Myocyte (in vitro differentiated cells): Measurements from ENCODE around the gene TCERG1L. TPM values are rescaled to one million over a fixed set of nuclear protein-coding genes. Genes with fewer than 3 reads are reported as not detected.
"Not testable (repeated sequence)": the region's sequence is repeated elsewhere in the genome, so short reads cannot be mapped to it uniquely, and the experiment has no call there.

Experiments
- DNase-seq: peaks from one replicate; pipeline ENCODE4 v3.0.0-alpha.2; 2012; ENCODE audit warnings: low read depth
- total RNA-seq: library from RNA; depleted of rRNA; stranded (reverse); fragments of >200 nt; gene quantifications from 2 replicates; pipeline ENCODE4 v1.2.3, GENCODE V29; 2014

Gene TCERG1L
- total RNA-seq, 1 donor from 2014 or later, result not detected

DNA sequence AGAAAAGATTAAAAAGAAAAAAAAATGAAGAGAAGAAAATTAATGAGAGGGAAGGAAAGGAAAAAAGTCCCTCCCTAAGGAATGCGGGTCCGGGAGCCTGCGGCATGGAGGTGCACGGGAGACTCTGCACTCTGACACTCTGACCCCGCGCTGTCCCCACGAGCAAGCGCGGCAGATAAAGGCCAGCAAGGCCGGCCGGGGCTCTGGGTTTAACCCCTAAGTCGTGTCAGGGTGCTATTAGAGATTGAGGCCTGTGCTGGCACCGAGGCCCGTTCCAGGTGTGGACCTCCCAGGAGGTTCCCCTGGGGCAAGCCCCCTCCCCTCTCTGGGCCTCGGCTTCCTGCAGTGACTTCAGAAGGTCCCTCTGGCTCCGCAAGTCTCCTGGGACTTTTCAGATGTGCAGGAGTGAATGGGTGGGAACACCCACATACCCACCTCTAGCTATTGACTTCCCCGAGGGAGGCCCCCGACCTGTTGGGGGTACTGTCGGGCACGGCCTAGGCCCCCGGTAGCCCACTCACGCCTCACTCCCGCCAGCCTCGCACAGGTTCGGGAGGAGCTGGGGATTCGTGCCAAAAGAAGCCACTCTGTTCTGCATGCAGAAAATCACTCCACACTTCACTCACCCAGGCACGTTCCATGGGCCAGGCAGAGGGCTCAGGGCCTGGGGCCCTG is 164.1 kb downstream of the TCERG1L start:
- DNase-seq, result no peak

DNA sequence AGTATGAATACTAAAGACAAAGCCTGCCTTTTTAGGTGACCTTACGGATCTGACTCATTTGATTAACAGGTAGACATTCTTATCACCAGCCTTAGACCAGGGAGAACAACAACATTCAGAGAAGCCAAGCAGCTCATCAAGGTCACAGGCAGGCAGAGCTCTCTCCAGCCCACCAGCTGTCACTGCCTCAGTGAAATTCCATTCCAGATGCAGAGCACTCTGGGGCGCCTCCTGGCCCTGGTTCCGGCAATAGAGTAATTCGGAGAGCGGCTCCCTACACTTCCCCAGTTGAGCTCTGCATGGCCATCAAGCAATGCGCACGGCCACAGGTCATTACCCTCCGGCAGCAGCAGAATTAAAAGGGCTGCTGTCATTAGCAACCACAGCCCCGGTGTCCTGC is 164.7 kb downstream of the TCERG1L start:
- DNase-seq, result no peak

DNA sequence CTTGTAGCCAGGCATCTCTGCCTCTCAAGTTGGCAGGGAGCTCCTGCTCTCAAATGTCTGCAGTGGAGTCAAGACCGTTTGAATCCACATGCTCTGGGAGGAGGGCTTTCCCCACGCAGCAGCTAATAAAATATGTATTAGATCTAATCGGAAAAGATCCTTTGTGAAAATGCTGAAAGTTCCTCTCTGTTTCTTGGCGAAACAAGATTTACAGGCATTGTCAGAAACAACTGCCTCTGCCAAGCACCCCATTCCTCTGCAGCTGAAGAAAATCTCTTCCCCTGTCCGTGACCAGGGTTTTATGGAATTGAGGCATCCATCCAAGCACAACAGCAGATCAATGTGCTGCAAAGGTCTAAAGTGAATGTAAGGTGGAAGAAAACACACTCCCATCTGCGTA is 165.8 kb downstream of the TCERG1L start:
- no peak for DNase-seq

DNA sequence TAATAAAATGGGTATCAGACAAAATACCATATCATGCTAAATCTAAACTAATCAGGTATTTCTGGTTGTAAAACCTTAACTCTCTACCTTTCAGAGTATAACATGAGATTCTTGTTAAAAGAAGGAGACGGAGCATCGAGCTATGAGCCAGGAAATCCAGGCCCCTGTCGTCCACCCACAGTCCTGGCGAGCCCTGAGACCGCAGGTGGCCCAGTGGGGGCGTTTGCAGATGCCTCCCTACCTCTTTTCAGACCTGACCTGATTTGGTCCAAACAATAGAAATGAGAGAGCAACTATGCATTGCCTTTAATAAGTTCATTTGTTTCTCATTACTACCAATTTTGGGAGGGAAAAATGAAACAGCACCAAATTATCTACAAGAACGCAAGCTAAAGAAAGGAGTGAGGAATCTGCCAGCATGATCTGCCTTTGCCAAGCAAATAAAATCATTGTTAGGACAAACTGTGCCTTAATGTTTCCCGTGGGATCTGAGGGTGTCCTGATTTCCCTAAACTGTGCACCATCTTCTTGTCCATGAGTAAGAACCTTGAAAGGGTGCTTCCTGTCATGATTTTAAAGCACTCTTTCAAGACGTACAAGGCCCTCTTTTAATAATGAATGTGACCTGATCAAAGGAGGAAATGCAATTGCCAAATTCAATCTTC is 166.7 kb downstream of the TCERG1L start:
- no peak for DNase-seq

DNA sequence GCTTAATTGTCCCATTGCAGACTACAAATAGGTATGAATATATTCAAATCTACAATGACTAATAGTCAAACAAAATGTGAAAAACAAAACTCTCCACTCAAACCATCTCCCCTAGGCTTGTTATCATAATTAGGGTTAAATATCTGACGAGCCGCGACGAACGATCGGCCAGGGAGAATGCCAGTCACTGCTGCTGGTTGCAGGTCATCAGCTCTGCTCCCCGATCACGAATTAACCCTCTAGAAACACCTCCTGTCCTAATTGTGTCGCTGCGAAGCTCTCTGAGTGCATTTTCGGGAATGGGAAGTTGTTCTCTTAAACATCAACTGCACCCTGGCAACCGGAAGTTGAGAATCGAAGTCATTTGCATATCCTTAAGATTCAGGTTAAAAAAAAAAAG is 167.3 kb downstream of the TCERG1L start:
- DNase-seq, result no peak

DNA sequence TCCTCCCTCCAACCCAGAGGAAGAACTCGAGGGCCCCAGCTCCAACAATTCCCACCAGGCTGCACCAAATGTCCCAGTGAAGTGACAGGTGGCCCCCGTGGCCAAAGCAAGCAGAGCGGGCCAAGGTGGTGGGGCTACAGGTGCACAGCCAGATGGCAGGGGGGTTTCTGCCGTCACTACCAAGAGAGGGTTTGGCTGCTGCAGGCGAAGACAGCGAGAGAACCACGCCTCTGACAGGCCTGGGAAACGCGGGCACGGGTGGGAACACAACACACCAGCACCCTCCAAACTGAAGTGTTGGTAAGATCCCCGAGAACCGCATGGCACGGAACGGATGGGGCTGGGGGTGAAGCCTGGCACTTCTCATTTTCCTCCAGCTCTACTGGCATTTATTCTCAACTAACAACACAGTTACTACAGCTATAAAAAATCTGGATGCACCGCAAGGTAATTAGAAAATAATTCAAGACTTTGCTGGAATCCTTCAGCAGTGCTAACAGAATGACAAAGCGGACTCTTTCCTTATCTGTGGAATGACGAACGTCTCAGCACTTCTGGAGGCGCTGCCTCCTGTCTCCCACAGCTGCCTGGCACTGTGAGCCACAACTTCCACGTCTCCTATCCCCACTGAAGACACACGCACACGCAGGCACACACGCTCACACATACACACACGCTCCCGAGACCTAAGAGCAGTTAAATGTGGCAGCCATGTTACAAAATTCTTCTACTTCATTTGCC is 167.9 kb downstream of the TCERG1L start:
- DNase-seq, result no peak

DNA sequence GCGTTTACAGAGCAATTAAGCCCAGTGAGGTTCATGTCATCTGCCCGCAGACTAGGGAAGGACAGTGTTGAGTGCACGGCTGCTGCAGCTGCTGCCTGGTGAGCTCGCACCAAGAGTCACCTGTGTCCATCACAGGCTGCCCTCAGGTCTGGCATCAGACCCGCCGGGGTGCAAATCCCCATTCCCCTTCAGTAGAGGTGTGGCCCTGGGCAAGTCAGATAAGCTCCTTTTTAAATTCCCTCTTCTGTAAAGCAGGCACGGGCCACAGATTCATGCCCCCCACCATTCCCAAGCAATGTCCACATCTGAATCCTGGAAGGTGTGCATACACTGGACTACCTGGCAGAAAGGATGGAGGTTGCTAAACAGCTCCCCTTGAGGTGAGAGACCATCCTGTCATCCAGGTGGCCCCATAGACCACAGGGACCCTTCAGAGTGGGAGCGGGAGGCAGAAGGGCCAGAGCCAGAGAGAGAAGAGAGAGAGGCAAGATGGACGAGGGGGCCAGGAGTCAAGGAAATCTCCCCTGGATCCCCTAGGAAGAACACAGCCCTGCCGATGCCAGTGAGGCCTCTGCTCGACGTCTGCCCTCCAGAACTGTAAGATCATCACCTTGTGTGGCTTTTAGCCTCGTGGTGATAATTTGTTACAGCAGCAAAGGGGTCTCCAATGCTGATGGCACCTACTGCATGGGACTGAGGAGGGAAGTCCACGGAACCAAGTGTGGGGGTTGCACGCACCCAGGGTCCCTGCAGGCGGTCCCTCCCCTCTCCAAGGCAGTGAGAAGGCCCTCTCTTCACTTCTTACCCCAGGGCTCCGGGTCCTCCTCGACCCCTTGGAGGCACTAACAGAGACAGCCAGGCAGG is 168.8 kb downstream of the TCERG1L start:
- DNase-seq, result no peak

DNA sequence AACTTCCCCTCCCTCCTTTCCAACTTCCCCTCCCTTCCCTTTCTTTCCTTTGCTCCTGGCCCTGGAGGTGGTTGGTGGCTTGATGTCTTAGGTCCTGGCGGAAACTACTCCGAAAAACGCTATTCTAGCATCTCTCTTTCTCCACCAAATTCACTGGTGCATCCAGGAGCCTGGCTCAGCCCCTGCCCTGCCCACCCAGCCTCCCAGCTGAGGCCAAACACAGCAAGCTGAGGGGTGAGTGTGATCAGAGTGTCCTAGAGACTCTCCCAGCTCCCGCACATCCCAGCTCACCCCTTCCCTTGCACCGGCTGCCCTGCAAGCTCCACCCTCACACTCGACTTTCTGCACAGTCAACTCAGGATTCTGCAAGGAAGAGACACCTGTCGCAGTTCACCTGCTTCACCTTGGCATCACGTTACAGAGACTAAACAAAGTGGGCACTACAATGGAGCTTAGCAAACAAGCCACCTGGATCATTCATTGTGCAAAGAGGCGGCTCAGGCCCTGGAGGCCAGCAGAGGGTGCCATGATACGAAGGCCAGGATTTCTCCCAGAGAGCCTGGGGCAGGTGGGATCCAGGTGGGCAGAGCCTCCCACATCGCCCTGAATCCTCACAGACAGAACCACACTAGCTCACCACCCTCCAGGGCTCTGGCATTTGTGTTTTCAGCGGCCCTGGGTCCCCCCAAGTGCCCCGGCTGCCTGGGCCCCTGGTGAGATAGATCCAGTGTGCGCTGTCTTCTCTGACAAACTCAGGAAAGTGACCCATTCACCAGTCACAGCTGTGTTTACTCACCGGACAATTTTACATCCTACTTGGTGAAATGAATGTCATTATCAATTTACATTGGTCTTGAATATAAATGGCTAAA is 169.6 kb downstream of the TCERG1L start:
- DNase-seq, result no peak

DNA sequence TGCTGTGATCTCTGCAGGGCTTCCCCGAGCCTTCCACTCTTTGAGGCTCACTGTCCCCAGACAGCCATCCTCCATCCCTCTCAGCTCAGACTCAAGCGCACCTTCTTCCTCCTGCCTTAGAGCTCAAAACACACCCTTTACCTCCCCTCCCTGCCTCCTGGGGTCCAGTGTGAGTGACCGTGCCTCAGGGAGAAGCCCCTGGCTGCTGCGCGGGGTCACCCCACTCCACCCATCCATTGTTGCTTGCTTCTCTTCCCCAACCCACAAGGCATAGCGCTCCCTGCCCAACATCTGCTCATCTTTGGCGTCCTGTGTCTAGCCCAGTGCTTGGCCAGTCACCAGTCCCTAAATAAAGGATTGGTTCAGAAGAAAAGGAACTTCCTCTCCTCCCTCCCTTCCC is 170.3 kb downstream of the TCERG1L start:
- DNase-seq, result no peak

DNA sequence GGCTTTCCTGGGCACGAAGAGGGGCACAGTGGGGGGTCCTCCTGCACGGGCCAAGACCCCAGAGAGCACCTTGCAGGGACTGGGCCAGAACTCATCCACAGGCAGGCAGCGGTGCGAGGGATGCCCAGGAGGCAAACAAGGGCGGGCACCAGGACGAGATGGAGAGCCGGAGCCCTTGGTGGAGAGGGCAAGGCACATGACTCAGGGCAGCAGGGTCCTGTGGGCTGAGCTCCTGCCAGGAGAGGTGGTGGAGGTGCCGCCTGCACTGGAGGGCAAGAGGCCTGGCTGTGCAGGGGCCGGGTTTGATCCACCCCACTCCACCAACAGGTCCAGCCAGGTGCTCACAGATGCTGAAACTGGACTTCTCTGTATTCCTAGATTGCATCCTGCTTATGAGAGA is 170.9 kb downstream of the TCERG1L start:
- DNase-seq, result no peak

DNA sequence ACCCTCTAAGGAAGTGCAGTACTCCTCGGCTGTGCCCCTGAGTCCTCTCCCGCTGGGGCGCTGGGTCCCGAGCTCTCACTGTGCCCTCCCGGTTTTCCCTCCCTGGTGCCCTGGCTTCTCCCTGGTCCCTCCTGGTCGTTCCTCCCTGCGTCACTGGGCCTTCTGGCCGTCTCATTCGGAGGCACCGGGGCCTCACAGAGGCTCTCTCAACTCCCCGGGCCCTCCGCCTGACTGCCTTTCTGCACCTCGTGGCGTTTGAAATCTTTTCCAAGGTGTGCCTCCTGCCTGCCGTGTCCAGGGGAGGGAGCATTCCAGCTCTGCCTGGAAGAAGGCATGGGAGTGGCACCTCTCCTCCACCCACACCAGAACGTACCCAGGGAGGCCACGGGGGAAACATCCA is 174.3 kb downstream of the TCERG1L start:
- DNase-seq, result no peak

DNA sequence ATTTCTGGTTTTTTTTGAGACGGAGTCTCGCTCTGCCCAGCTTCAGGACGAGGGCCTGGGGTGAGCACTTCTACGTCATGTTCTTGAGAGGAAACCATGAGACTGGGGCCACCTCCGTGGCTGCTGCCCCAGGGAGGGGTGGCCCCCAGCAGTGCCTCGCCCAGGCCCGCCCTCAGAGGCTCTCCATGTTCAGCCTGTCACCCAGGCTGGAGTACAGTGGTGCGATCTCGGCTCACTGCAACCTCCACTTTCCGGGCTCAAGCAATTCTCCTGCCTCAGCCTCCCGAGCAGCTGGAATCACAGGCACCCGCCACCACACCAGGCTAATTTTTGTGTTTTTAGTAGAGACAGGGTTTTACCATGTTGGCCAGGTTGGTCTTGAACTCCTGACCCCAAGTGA is 175.2 kb downstream of the TCERG1L start:
- DNase-seq, result not testable (repeated sequence)

DNA sequence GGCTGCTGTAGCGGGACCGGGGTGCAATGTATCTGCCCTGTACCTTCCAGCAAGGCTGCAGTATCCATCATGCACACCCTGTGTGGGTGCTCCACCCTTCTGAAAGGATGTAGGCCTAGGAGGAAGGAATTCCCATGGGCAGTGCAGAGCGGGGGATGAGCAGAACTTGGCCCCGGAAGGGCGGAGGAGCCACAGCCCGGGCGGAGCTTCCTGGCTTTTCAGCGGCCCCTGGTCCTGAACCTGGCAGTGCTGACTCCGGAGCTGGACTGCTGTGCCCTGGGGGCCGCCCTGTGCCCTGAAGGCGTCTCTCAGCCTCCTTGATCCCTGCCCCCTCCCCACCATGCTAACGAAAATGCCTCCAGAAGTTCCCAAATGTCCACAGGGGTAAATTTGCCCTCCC is 175.8 kb downstream of the TCERG1L start:
- DNase-seq, result no peak

DNA sequence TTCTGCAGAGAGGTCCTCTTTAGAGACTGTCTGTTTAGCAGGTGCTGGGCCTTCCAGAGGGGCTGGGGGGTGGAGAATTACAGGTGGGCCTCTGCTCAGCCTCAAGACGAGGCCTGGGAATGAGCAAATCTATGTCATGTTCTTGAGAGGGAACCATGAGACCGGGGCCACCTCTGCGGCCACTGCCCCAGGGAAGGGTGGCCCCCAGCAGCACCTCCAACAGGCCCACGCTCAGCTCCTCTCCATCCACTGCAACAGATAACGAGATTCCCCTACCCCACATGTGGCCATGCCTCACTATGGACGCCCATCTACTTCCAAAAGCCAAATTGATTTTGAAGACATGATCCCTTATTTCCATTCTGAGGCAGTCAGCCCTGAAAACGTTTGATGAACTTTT is 176.9 kb downstream of the TCERG1L start:
- DNase-seq, result no peak

DNA sequence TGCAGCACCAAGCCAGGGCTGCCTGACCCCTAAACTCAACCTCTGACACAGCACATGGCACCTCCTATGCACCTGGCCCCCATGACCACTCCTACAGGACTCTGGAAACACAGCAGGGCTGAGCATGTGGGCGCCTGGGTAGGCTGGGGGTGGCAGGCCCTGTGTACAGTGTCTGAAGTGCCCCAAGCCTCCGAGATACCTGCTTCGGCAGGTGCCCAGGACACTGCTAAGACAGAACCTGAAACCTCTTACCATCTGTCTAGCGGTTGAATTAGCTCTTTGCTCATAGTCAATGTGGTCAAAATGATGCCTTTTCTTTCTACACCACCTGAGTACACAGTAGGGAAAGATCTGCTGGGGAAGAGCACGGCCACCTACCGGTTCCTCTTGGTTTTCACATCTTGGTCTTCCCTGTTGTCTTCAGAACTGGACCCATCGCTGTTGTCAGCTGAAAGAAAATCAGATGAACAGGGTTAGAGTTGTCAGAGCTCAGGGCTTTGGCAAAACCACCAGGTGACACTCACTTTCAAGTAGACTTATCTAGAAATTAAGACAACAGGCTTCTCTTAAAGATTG is 177.4 kb downstream of the TCERG1L start:
- no peak for DNase-seq

DNA sequence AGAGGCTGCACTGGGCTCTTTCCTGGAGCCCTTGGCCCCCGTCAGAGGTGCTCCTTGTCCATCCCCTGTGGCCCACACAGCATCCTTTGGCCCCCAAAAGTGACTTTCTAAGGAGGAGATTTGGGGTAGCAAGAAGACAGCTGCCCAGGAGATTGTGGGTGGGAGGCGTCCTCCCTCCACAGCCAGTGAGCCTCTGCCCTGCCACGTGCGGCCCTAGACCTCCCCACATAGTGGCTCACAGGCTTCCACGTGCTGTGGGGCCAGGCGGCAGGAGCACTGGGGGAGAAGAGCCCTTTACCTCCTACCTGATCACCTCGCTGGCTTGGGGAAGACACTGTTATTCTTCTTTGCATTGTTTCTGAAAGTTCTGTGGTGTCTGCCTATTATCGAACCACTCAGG is 178.8 kb downstream of the TCERG1L start:
- no peak for DNase-seq

DNA sequence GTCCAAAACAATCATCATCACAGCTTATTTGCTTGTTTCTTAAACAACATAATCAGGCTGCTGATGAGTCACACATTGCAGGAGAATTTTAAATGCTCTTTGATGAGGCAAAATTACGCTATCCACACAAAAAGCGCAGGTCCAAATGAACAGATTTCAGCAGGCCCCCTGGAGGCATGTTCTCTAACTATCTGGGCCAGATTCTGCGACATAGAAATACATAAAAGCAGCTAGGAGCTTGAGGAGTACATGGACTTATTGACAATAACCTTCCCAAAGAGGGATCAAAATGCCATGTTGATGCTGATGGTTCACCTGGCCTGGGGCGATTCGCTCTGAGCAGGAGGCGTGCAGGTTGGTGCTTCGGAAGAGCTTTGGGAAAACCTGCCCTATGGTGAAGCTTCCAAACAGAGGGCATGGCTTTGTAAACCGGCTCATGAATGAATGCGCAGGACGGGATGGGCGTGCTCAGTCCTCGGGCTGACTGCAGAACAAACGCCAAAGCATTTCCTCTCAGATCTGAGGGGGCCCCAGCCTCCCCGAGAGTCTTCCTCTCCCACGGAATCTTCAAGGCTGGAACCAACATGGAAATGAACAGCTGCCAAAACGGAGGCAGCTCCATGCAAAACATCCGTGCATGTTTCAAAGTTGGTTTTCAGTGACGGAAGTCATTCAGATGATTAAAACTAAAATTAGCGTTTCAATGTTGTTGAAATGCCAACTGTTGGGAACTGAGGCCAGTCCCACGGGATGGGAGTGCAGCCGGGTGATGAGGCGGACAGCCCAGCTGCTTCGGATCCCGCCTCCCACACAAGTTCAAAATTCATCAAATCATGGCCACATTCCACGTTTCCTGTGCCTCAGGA is 179.6 kb downstream of the TCERG1L start:
- no peak for DNase-seq

DNA sequence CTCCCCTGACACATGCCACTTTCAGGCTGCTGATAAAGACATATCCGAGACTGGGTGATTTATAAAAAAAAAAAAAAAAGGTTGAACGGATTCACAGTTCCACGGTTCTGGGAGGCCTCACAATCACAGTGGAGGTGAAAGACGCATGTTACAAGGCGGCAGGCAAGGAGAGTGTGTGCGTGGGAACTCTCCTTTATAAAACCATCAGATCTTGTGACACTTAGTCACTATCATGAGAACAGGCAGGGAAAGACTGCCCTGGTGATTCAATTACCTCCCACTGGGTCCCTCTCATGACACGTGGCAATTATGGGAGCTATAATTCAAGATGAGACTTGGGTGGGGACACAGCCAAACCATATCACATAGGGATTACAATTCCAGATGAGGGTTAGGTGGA is 181.5 kb downstream of the TCERG1L start:
- DNase-seq, result no peak

DNA sequence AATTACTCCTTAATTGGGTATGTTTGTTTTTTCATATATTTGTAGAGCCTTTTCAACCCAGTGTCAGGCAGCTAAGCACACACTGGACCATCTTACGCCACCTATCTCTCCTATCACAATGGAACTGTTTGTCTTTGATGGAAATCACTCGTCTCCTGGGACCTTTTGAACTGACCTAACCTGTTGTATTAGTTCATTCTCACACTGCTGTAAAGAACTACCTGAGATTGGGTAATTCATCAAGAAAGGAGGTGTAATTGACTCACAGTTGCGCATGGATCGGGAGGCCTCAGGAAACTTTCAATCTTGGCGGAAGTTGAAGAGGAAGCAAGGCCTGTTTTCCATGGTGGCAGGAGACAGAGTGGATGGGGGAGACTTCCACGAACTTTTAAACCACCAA is 182.0 kb downstream of the TCERG1L start:
- no peak for DNase-seq
